SH-SY5Y (cell line): Measurements from ENCODE around the gene SIGLEC12.

Experiments
- GATA2 ChIP-seq: IDR thresholded peaks from 2 replicates; pipeline ENCODE4 v1.6.1; 2011; ENCODE audit warnings: mild to moderate bottlenecking, low read depth, low read length
- GATA3 ChIP-seq: IDR thresholded peaks from 2 replicates; pipeline ENCODE4 v1.6.1; 2011; ENCODE audit warnings: low read depth, mild to moderate bottlenecking, low read length, moderate library complexity

DNA sequence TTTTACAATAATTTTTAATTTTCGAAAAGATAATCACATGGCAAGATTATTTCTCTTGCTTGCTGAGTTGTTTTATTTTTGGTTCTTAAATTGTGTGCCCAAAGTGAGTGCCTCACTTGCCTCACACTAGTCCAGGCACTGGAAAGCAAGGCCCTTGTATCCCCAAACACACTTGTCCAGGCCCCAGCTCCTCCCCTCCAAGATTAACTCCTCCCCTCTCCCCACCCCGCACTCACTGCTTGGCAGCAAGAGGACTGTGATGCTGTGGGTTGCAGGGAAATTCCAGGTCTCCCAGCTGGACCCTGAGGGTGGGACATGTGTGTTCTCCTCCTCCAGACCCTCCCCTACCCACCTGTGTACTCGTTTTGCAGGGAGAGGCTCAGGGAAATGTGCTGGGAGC is 3.9 kb downstream of the SIGLEC12 start:
- TF ChIP-seq GATA2: no peak
- TF ChIP-seq GATA3: no peak
